ENCODE results near the gene TRPV5.

DNA sequence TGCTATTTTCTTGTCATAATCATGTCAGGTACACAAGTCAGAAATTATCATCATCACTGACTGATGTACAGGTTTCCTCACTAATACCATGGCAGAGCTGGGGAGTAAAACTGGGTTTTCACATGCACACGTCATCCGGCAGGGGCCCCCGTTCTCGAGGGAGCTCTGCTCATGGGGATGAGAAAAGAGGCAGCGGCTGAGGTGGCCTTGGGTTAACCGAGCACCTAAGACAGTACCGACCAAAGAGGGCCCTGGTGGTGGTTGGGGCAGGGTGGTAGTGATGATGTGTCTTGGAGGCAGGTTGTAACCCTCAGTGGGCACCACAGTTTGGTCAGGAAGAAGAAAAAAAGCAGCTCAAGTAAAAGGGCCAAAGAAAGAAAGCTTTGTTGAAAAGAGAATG is 35.9 kb downstream of the TRPV5 start:
- TF ChIP-seq, protein P1, sequence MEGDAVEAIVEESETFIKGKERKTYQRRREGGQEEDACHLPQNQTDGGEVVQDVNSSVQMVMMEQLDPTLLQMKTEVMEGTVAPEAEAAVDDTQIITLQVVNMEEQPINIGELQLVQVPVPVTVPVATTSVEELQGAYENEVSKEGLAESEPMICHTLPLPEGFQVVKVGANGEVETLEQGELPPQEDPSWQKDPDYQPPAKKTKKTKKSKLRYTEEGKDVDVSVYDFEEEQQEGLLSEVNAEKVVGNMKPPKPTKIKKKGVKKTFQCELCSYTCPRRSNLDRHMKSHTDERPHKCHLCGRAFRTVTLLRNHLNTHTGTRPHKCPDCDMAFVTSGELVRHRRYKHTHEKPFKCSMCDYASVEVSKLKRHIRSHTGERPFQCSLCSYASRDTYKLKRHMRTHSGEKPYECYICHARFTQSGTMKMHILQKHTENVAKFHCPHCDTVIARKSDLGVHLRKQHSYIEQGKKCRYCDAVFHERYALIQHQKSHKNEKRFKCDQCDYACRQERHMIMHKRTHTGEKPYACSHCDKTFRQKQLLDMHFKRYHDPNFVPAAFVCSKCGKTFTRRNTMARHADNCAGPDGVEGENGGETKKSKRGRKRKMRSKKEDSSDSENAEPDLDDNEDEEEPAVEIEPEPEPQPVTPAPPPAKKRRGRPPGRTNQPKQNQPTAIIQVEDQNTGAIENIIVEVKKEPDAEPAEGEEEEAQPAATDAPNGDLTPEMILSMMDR (IDR thresholded peaks at IDR 0.05; ENCODE audit: poor library complexity) = no peak
- TF ChIP-seq EZH2phosphoT487 (IDR thresholded peaks at IDR 0.05; ENCODE audit: low read depth, severe bottlenecking, unreplicated experiment) (no peak), EZH2 (IDR thresholded peaks at IDR 0.05; ENCODE audit: borderline replicate concordance) (no peak)

Data from hepatocyte (in vitro differentiated cells).